Jurkat, Clone E6-1 (cell line): Measurements from ENCODE around the gene CALML5.
A peak's percentile ranks its signal among the peaks of the same experiment; 100 is the strongest.

Experiments used
- DNase-seq: peaks from one replicate; pipeline ENCODE4 v3.0.0-alpha.2; 2011; ENCODE audit warnings: low read depth, low spot score
- H3K4me3 ChIP-seq: 2 replicates; pipeline ENCODE4 v1.5.1; 2011; ENCODE audit warnings: mild to moderate bottlenecking, low read length, control low read depth, moderate library complexity

The CALML5 gene

DNA sequence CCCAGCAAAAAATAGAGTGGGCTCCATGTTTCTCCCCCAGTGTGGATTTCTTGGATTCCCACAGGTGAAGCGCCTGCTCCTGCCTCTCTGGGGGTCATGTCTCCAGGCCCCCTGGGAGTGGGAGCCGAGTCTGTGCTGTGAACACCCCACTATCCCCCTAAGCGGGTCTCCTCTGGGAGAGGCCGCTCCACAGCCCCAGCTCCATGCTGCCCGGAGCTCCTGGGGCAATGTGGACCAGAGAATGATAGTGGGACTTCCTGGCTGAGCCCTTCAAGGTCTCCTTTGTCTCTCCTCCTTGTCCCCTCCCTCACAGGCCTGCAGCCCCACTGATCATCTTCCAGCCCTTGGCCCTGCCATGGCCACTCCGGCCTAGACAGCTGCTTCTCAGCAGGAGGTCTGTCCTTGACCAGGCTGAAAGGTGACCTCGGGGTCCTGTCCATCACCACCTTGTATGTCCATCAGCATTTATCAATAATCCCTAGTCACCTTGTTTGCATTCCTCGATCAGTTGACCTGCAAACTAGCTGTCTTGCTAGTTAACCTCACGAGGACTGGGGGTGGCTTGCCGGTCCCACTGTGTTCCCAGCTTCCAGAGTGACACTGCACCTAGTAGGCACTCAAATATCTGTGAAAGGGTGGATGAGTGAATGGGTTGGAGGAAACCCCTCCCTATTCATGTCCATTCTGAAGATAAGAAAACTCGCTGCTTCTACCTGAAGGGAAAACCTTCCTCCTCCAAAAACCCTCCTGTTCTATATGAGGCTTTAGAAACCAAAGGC is 24.6 kb upstream of the CALML5 start:
- DNase-seq: no peak
- no peak overlapping the region for H3K4me3 ChIP-seq

DNA sequence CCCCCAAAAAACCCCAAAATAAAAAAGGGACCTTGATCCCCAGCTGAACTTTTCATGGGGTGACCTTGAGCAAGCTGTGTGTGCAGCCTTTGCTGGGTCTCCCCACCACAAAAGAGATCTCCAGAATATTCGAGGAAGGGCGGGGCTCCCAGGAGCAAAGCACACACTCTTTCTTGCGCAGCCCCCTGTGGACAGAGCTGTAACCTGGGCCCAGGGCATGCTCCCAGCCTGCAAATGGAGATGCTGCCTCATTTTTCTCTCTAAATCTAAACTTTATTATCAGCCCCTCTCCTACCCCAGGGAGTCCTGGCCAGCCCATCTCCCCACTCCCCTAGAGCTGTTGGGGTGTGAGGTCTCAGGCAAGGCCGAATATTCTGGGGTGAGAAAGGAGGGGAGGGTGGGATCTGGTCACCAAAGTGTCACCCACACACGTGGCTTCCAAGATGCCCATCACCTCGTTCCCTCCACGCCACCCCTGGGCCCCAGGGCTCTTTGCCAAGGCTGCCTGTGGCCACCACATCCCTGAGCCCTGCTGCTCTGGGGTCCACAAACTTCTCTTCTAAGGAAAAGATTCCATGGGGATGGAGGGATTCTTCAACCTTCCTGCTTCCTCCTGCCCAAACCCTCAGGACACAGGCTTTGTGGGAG is 23.7 kb upstream of the CALML5 start:
- DNase-seq: no peak
- H3K4me3 ChIP-seq: no peak overlapping the region

DNA sequence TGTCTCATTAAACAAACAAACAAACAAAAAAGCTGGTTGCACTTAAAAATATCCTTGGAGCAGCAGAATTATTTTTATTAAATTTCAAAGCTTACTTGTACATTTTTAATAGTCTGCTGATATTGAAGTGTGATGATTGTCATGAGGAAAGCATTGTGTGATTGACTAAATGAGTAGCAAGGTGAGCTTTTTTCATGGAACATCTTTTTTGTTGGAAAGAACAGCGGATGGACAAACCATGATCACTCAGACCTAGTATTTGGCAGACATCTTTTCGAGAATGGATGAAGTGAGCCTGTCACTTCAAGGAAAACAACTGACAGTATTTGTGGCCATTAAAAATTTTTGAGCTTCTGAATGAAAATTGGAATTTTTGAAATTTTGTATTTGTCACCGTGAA is 19.7 kb upstream of the CALML5 start:
- no peak overlapping the region for H3K4me3 ChIP-seq
- DNase-seq: no peak

DNA sequence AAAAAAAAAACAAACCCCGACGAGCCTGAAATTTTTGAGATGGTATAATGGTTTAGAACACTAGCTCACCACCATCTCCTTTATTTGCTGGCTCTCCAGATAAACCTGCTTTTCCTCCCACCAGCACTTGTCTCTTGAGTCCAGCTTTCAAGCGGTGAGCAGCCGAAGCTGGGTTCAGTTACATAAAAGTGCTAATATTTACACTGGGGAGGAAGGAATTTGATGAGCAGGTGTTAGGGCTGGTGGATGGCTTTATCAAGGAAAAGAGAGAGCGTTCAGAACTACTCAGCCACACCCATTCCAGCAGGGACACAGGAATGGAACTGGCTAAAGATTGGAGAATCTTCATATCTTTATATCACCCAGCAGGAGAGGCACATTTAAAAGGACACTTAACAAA is 18.8 kb upstream of the CALML5 start:
- H3K4me3 ChIP-seq: no peak overlapping the region
- no peak for DNase-seq

DNA sequence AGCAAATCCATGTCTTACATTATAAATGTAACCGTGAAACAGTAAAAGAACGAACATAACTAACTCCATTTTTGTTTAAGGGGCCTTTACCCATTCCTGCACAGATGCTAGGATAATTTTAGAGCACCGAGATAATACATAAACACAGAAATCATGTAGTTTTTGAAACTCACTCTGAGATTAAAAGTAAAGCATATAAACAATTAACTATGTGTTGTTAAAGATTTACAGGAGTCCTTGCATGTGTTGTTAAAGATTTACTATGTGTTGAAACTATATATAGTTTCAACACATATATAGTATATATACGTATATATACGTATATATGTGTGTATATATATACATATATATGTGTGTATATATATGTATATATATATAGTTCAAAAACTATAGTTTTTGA is 18.2 kb upstream of the CALML5 start:
- DNase-seq: no peak
- no peak overlapping the region for H3K4me3 ChIP-seq

DNA sequence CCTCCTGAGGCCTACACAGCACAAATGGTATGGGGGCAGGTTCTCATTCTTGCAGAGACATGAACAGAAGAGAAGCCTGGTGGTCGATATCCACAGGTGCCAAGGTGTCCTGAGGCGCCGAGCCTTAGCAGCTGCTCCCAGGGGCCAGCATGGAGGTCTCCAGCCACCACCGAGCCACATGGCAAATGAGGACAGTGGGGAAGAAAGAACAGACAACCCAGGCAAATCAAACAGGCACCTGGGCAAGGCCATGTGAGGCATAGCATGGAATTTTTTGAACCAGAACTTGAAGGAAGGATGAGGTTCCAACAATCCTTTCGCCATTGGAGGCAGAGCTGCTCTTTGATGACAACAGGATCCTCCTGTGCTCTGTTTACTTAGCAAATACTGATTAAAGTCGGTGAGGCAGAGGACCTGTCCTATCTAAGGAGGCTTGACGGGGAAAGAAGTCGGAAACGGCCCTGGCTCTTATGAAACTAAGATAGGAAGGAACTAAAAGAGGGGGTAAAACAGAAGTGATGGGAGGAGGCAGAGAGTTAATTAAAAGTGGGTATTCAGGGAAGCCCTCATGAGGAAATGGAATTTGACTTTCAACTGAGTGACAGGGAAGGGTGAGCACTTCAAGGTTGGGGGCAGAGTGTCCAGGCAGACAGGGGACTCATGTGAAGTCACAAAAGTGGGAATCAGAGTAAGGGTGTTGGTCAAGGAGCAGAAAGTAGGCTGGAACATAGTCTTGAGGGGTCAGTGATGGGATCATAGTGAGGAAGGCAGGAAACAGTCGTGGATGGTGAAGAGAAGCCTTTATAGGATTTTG is 16.8 kb upstream of the CALML5 start:
- H3K4me3 ChIP-seq: no peak overlapping the region
- DNase-seq: no peak

DNA sequence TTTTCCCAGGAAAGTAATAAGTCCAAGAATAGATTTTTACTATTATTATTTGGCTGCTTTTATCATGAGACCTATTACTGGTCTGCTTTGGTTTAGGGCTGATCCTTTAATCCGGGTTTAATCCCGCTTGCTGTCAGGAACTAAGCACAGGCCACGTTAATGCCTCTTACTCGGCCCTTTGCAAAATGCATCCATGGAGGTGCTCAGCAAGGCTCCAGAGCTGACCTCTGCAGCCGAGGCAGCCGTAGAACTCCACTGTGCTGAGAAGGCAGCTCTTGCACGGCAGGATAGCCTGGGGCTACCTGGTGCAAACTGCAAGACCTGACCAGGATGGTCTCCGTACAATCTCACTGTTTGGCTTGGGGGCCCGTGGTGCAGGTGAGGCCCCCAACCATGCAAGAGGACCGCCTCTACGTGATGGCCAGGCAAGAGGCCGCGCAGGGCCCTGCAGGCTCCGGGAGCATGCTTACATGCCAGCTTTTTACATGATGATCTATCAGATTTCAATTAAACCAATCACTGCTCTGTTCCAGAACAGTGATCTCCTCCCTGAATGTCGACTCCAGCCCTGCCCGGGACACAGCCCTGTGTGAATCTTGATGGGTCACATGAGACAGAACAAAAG is 15.0 kb upstream of the CALML5 start:
- no peak for DNase-seq

DNA sequence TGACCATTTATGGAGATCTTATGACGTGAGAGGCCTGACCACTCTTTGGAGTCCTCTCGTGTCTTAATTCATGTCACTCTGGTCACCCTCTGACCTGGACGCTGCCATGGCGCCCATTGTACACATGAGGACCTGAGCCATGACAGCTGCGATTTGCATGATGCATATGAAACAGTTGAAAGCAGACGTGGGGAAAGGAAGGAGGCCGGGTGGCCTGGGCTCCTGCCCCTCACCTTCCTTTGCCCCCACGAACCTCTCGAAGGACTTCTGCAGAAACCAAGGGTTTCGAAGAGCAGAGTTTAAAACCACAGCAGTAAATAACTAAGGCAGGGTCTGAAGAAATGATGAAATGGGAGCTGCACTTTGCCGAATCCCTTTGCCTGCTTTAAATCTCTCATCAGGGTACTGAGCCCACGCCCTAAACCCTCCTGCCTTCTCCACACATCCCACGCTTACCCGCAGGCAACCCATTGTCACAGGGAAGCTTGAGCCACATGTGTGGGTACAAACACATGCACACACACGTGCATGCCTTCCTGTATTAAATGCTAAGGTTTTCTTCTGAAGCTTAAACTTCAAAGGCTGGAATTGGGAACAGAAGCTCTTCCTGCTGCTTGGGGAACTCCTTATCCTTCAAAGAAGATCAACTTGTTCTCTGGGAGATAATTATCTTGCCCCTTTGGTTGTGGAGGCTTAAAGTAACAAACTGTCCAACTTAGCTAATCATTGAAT is 13.7 kb upstream of the CALML5 start:
- DNase-seq: peak; percentile 38
- H3K4me3 ChIP-seq: no peak overlapping the region

More for the DNA sequence above, 15.0 kb upstream of the CALML5 start:
- no peak overlapping the region for H3K4me3 ChIP-seq

DNA sequence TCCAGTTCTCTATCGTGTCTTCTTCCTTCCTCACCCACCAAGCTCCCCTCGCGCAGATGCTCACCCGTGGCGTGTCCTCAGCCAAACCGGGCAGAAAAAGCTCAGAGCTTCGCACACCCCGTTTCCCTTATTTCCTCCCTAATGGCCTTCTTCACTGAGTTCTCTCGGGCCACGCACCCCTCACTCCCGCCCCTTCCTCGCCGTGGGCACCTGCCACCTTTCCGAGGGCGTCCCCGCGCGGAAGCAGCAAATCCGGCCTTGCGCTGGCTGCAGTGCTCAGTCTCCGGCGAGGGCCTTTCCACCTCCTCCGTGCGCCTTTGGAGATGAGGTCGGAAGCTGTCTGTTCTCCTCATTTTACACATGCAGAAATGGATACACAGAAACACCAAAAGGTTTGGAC is 13.0 kb upstream of the CALML5 start:
- DNase-seq: no peak

DNA sequence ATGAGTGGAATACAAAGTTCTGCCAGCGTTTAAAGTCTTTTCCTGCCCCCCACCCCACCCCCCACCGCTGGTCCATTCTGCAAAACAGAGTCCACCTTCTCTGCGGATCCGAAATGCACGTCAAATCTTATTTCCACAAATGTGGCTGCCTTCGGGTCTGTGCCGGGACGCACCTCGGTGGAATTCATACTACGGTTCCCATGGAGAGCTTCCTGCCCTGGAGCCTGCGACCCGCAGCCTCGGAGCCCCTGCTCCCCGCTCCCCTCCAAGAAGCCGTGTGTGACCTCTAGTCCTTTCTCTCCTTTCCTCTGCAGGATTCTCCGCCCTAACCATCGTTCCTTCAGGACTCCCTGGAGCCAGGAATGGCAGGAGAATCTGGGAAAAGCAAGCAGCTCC is 12.5 kb upstream of the CALML5 start:
- no peak for DNase-seq
- no peak overlapping the region for H3K4me3 ChIP-seq

More for the DNA sequence above, 13.0 kb upstream of the CALML5 start:
- no peak overlapping the region for H3K4me3 ChIP-seq

DNA sequence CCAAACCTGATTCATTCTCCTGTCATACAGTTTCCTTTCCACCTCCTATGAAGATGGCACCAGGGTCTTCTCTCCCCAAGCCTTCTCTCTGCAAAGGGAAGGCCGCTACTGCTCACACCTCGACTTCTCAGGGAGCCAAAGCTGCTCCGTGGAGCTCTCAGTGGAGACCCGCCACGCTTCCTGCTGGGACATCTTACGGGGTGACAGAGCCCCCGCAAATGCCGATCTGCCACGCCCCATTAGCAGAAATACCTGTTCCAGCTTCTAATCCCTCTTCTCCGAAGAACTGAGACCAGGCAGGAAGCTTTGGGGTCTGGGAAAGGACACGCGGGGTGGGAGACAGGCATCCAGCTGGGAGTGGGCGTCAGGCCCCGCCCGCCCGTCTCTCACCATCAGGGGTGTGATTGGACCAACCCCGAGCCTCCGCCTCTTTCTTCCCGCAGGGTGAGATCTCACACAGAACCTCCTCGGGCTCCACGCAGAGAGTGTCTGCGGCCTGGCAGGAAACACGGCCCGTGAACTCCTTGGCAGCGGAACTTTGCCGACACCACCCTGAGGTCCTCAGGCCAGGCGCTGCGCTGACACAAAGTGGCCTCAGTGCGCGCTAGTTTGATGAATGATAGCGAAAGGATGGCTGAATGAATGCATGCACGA is 12.0 kb upstream of the CALML5 start:
- no peak overlapping the region for H3K4me3 ChIP-seq
- DNase-seq: no peak

DNA sequence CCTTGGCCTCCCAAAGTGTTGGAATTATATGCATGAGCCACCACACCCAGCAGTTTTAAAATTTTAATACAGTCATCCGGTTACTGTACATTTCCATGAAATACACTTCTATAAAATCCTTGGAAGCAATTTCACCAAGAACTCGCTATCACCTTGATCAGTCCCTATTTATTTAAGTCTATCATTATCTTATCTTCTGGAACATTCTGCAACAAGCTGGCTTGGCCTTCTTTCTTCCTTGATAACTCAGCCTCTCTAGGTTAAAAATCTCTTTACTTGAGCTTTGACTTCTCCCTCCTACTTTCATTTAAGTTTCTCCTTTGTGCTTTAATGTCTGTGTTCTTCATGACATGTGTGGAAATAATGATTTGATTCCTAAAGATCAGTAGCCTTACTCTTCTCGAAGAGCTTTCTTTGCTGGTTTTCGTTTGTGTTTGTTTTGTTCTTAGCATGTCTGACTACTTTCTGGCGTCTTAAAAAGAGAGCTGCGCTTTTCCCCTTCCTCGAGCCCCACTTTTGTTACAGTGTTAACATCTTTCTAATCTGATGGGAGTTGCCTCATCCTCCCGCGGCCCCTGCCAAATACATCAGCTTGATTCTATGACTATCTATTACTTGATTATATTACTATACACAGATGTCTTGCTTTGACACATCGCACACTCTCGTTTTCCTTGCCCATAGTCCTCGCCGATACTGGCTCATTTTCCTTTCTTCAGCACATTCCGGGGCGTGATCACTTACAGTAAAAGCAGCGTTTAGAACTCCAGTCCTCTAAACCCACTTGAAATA is 11.1 kb upstream of the CALML5 start:
- no peak for DNase-seq
- H3K4me3 ChIP-seq: no peak overlapping the region

DNA sequence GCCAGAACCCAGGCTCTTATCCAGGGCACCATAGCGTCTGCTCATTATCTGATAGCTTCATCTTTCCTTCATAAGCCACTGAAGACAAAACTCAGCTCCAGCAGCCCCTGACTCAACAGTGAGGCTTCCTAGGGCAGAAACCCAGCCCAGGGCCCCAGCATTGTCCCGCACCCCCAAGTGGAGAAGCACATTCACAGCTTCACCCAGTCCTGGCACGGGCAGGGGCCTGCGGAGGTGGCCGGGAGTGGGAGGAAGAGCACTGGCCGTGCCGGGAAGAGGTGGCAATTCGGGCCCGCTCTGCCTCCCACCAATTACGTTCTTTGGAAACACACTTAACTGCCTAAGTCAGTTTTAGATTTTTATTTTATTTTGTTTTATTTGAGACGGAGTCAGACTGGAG is 10.3 kb upstream of the CALML5 start:
- no peak for DNase-seq
- H3K4me3 ChIP-seq: no peak overlapping the region

DNA sequence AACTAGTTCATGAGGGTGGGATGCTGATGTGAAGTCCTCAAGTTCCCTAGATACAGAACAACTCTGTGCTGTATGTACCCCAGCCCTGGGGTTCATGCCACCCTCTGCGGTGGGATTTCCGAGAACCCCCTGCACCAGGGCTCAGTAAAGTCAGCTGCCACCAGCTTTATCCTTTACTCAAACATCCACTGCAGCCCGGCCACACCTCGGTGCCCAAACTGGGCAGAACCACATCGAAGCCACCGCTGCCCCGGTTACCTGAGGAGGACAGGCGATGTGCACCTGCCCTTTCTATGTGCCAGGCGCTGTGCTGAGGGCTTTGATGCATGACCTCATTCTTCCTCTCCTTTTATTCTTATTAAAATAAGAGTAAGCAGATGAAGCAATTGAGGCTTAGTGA is 9.9 kb upstream of the CALML5 start:
- DNase-seq: no peak
- H3K4me3 ChIP-seq: no peak overlapping the region

DNA sequence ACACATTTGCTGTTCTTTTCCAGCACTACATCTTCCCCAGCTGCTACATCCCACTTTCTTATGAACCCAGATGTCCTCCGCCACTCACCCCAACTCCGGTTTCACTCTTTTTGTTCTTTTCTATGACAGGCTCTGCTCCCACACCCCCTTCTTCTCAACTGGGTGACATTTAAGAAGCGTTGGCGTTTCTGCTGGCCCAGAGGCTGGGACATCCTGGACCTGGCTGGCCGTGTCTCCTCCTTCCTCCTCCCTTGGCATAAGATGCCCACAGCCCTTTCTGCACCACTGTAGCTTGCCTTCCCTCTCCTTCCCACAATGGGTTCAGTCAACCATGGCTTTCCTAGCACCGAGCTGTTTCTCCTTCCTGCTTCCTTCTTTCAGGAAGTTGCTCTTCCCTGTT is 9.4 kb upstream of the CALML5 start:
- DNase-seq: no peak
- no peak overlapping the region for H3K4me3 ChIP-seq

DNA sequence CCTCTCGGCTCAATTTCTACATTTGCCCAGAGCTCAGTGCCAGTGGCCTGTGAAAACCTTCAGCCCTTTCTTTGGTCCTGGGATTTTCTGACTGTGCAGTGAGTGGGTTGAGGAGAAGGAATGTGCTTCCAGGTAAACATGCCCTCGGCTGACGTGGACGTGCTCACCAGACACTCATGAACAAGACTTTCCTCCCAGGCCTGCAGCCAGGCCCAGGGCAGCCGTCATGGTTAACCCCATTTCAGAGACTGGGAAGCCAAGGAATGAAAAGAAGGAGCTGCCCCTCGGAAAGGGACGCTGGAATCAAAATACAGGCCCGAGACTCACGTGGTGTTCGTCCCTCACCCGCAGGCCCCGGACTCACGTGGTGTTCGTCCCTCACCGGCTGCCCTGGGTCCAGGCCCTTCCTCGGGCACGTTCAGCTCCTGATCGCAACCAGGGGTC is 8.8 kb upstream of the CALML5 start:
- no peak overlapping the region for H3K4me3 ChIP-seq
- no peak for DNase-seq

DNA sequence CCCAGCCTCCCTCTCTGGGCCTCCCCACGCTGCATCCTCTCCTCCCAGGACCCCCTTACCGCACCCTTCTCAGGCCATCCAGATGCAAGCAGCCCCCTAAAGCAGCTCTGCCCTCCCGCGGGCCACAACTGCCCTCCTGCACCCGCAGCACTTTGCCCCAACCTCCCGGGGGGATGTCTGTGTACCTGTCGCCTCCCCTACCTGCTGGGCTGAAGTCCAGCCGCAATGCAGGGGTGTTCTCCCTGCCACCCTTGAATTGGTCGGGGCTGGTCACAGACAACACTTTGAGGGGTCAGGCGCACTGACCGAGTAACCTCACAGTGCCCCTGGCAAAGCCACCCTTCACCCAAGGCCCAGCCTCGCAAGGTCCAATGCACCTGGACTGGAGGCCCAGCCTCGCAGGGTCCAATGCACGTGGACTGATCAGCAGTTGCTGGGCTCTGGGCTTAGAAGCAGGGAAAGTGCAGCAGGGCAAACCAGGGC is 8.3 kb upstream of the CALML5 start:
- no peak overlapping the region for H3K4me3 ChIP-seq
- no peak for DNase-seq
